Liver (tissue), 3 donors: Measurements from ENCODE around the gene PACS1.

Experiments
- EGR1 ChIP-seq, 2 donors: IDR thresholded peaks; 2 replicates each; pipeline ENCODE4 v1.6.1; 2016 to 2018; ENCODE audit warnings: antibody characterized with exemption in 2 of 2, low read depth in 2 of 2
- TAF1 ChIP-seq: conservative IDR thresholded peaks from 2 replicates; pipeline ENCODE4 v1.6.1; 2016; ENCODE audit warnings: antibody characterized with exemption, mild to moderate bottlenecking
- TF ChIP-seq, protein P1 (sequence below): fragments of 150-350 bp; IDR thresholded peaks from 2 replicates; pipeline ENCODE4 v1.5.1; 2017; ENCODE audit warnings: improper control_type of control experiment, low read depth, low read length; ENCODE audit not compliant: missing input control
- TF ChIP-seq, protein P2 (sequence below): IDR thresholded peaks from 2 replicates; pipeline ENCODE4 v1.6.1; 2016; ENCODE audit warnings: antibody characterized with exemption, mild to moderate bottlenecking
- donor health status: healthy.
- donor health status: healthy.

DNA sequence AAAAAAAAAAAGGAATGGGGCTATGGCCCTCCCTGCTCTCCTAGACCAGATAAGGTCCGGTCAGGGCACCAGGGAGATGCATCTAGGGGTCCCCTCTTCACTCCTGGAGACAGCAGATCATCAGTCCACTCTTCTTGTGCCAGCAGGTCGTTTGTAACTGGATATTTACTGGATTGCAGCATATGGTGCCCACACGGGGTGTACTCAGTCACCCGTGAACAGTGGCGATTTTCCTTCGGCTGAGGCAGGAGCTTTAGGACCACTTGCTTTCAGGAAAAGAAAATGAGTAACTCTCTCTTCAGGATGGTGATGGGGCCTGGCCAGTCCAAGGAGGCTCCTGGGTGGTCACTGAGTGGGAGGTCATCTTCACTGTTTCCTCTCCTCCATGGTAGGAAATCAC lies 160.1 kb downstream of the PACS1 start:
- TF ChIP-seq, protein P1, sequence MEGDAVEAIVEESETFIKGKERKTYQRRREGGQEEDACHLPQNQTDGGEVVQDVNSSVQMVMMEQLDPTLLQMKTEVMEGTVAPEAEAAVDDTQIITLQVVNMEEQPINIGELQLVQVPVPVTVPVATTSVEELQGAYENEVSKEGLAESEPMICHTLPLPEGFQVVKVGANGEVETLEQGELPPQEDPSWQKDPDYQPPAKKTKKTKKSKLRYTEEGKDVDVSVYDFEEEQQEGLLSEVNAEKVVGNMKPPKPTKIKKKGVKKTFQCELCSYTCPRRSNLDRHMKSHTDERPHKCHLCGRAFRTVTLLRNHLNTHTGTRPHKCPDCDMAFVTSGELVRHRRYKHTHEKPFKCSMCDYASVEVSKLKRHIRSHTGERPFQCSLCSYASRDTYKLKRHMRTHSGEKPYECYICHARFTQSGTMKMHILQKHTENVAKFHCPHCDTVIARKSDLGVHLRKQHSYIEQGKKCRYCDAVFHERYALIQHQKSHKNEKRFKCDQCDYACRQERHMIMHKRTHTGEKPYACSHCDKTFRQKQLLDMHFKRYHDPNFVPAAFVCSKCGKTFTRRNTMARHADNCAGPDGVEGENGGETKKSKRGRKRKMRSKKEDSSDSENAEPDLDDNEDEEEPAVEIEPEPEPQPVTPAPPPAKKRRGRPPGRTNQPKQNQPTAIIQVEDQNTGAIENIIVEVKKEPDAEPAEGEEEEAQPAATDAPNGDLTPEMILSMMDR: no peak
- TF ChIP-seq EGR1 (IDR thresholded peaks at IDR 0.05; ENCODE audit: low read depth in 2 of 2): no peak
- TF ChIP-seq TAF1: no peak
- TF ChIP-seq, protein P2, sequence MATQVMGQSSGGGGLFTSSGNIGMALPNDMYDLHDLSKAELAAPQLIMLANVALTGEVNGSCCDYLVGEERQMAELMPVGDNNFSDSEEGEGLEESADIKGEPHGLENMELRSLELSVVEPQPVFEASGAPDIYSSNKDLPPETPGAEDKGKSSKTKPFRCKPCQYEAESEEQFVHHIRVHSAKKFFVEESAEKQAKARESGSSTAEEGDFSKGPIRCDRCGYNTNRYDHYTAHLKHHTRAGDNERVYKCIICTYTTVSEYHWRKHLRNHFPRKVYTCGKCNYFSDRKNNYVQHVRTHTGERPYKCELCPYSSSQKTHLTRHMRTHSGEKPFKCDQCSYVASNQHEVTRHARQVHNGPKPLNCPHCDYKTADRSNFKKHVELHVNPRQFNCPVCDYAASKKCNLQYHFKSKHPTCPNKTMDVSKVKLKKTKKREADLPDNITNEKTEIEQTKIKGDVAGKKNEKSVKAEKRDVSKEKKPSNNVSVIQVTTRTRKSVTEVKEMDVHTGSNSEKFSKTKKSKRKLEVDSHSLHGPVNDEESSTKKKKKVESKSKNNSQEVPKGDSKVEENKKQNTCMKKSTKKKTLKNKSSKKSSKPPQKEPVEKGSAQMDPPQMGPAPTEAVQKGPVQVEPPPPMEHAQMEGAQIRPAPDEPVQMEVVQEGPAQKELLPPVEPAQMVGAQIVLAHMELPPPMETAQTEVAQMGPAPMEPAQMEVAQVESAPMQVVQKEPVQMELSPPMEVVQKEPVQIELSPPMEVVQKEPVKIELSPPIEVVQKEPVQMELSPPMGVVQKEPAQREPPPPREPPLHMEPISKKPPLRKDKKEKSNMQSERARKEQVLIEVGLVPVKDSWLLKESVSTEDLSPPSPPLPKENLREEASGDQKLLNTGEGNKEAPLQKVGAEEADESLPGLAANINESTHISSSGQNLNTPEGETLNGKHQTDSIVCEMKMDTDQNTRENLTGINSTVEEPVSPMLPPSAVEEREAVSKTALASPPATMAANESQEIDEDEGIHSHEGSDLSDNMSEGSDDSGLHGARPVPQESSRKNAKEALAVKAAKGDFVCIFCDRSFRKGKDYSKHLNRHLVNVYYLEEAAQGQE: no peak
